NCI-H446 treated with DMSO at 0.1 percent for 48 hours (cell line): ENCODE measurements around the gene CAMK2N2.

Source experiments
- DNase-seq: peaks from one replicate; lab custom pipeline; 2025; lab: John Stamatoyannopoulos, UW

Gene CAMK2N2

GRCh38 chr3:184240384-184241140 is 20.8 kb downstream of the CAMK2N2 start:
- DNase-seq = no peak

GRCh38 chr3:184239708-184240107 is 21.6 kb downstream of the CAMK2N2 start:
- no peak for DNase-seq

GRCh38 chr3:184239221-184239620 is 22.1 kb downstream of the CAMK2N2 start:
- no peak for DNase-seq

GRCh38 chr3:184238246-184238818 is 23.0 kb downstream of the CAMK2N2 start:
- DNase-seq = peak; percentile 54

- no peak for DNase-seq
Observed at GRCh38 chr3:184237807-184238206, 23.5 kb downstream of the CAMK2N2 start.

DNA sequence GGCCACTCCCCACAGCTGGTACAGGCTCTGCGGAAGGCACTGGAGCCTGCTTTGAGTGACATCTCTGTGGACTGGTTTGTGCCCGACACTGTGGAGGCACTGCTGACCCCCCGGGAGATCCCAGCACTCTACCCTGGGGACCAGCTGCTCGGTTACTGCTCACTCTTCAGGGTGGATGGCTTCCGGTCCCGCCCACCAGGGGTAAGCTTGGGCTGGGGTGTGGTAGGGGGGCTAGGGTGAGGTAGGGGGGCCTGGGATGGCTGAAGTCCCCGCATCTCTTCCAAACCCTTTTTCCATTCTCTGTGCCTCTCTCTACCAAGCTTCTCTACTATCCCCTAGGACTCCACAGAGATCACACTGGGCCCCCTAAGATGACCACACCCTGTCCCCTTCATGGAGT is 24.1 kb downstream of the CAMK2N2 start:
- no peak for DNase-seq

DNA sequence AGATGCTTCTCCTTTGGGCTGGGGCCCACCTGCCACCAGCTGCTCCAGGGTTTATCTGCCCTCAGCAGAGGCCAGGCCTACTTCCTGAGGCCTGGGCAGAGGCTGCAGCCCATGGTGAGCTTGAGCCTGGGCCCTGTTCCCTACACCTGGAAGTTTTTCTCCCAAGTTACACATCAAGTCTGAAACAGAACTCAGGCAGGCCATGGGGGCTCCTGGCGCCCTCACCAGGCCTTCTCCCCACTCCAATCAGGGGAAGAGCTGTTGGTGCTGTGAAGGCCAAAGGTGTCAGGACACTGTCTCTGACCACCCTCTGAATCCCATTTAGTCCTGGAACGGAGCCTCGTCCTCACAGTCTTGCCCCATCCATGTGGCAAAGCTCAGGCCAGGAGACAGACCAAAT is 24.7 kb downstream of the CAMK2N2 start:
- DNase-seq = no peak

- no peak for DNase-seq
Observed at GRCh38 chr3:184236033-184236410, 25.3 kb downstream of the CAMK2N2 start.

- peak; percentile 30 for DNase-seq
Observed at GRCh38 chr3:184235381-184236032, 25.8 kb downstream of the CAMK2N2 start.

DNA sequence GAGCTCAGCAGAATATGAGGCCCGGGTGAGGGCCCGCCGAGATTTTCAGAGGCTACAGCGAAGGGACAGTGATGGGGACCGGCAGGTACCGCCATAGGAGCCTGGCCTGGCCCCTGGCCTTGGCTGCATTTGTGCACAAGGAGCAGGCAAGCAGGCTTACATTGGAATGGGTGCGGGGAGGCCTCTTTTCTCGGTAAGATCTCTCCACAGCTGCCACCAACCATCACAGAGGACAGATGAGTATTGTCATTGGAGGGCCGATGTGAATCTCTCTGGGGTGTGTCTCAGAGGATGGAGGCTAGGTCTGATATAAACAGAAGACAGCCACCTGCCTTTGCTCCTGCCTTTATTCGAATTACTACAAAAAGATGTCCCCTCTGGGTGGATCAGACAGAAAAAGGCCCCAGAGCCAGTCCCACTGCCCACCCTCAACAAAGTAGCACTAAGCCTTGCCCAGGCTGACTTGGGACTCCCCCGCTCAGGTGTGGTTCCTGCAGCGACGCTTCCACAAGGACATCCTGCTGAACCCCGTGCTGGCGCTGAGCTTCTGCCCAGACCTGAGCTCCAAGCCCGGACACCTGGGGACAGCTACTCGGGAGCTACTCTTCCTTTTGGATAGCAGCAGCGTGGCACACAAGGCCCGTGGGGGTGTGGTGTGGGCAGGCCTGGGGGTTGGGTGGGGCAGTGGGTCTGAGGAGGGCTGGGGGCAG is 26.5 kb downstream of the CAMK2N2 start:
- DNase-seq = no peak

DNA sequence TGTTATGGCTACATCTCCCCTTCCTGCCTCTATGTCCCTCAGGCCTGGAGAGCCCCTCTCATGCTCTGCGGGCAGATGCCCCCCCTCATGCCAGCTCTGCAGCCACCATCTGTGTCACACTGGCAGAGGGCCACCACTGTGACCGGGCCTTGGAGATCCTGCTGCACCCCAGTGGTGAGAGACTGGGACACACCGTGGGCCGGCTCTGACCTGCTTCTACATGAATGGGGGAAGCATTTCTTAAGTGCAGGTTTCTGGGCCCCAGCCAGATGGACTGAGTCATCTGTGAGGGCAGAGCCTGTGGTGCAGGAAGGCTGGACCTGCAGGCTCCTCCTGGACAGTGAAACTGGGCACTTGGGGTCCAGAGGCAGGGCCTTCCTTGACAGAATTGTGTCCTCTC is 27.1 kb downstream of the CAMK2N2 start:
- DNase-seq = no peak

DNA sequence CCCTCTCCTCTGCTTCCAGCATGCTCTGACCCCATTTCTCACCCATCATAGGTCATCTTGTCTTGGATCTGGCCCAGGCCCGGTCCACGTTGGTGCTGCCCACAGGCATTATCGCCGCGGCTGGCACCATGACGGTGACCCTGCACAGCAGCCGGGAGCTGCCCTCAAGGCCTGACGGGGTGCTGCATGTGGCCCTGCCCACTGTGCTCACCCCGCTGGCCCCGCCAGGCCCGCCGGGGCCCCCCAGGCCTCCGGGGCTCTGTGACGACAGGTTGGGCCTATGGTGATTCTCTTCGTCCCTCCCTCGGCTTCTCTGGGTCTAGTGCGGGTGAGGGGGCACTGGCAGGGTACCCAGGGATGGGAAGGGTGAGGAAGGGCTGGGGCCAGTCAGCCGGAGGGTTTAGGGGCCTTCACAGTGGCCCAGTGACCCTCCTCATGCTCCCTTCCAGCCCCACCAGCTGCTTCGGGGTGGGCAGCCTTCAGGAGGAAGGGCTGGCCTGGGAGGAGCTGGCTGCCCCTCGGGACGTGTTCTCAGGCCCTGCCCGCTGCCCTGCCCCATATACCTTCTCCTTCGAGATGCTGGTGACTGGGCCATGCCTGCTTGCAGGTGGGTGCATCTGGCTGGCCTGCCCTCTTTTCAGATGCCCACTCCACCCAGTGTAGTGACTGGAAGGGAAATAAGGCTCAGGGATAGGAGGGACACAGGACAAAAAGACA is 28.1 kb downstream of the CAMK2N2 start:
- no peak for DNase-seq

DNA sequence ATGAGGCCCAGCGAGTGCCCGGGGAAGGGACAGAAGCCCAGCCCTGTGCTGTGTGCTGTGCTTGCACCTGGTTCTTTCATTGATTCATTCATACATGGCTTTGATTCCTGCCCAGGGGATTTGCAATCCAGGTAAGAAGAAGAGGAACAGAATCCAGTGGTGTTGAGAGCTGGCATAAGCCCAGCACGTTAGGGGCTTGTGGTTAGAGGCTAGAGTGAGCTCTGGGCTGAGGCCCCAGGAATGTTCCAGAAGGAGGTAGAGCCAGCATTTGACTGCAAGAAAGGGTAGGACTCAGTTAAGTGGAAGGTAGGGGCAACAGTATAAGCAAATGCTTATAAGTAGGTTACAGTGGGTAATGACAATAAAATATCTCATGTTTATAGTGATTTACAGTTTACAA is 29.7 kb downstream of the CAMK2N2 start:
- DNase-seq = no peak

DNA sequence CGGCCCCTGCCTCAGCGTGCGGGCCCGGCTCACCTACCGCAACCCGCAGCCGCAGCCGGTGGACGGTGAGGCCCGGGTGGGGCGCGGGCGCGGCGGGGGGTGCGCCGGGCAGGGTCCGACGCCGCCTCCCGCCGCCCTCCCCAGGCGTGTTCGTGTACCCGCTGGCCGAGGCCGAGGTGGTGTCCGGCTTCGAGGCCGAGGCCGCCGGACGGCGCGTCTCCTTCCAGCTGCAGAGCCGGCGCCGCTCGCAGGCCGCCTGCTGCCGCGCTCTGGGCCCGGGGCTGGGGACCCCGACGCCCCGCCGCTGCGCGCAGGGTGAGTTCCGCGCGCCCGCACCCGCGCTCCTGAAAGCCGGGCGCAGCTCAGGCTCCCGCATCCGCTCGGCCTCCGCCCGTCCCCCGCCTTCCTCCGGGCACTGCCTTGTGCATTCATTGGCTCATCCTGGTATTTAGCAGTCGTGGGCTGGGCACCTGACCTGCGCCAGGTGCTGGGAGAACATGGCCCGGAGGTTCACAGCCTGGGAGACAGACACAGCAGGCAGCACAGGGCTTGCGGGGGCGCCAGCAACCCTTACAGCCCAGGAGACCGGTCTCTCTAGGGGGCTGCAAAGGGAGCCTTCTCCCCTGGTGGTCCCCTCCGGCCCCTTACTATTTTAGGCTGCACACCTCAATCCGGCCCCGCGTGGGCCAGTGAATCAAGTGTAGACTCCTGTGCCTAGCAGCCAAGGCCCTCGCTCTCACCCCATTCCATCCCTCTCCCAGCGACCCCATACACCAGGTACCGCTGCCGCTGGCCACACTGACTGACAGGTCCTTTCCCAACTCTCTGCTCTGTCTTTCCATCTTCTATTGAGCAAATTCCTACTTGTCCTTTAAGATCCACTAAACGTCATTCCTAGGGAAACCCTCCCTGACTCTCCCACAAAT is 30.5 kb downstream of the CAMK2N2 start:
- DNase-seq = no peak

DNA sequence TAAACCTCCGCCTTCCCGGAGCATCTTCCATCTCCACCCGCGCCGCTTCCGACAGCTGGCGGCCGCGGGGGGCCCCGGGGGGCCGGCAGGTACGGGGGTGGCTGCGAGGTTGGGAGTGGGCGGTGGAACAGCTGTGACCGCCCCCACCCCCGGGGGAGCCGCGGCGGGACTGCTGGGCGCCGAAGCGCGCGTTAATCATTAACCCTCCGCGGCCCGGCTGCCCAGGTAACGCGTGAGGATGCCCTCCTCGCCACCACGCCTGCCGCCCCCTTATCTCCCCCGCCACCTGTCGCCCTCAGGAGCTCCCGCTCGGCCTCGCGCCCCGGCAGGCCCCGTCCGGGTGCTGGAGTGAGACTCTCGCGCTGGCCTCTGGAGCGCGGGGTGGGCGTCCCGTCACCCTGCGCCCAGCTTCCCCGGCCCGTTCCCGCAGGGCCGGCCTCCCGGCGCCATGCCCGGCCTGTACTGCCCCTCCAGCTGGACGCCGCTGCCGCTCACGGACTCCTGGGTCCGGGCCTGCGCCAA is 31.2 kb downstream of the CAMK2N2 start:
- no peak for DNase-seq

- peak; percentile 54 for DNase-seq
Observed at GRCh38 chr3:184229394-184230080, 31.8 kb downstream of the CAMK2N2 start, which contains the start of gene VWA5B2. Gene VWA5B2, plus strand, starts transcription at chr3:184229585. Its CDS starts 944 bp downstream, at chr3:184230529.

DNA sequence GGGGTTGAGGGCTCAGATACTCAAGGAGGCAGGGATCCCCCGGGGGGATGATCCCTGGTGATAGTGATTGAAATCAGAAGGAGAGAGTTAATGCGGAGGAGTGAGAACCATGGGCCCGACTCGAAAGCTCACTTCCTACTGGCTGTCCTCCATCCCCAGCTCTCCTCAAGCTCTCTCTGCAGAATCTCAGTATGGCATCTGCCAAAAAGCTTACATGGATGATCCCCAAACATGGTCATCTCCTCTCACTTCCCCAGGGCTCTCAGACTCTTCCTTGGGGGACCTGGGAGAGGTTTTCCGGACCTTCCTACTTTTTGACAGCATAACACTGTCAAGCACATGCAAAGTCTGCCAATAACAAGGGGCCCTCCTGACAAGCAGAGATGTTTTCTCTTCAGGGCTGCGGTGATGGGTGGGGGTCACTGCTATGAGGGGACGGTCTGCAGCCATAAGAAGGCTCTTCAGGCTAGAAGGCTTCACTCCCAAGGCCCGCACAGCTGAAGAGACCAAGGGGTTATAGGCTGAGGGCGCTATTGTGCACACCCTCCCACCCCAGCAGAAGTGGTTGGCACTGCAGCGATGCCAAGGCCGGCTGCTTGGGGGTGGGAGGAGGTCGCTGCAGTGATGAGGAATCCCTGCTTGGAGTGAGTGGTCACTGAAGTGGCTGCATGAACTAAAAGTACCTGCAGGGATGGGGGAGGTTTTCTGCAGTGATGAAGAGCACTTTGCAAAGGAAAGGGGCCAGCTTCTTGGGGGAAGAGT is 32.8 kb downstream of the CAMK2N2 start:
- no peak for DNase-seq

DNA sequence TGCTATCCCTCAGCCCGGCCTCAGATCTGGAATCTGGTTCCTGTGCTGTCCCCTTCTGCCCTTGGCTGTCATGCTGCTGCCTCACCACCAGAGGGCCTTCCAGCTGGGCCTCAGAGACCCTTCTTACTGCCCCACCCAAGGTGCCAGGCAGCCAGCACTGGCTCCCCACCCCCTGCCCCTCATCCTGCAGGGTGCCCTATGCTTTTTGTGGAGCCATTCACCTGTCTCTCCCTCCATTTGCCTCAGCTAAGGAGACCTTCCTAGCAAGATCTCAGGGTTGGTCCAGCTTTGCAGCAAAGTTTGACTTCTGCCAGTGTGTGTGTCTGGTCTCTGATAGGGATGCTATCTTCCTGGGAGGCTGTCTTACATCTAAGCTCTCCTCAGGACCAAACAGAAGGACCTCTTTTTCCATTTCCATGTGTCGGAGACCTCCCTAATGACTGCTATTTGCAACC is 33.8 kb downstream of the CAMK2N2 start:
- DNase-seq = no peak

- DNase-seq = no peak
Observed at GRCh38 chr3:184223946-184224345, 37.4 kb downstream of the CAMK2N2 start.
